Mononuclear cell (primary cell): ENCODE data around the gene JMJD7. TPM values are rescaled to one million over a fixed set of nuclear protein-coding genes. Genes with fewer than 3 reads are reported as not detected.

Experiments
- H3K27me3 ChIP-seq: 2 replicates; pipeline ENCODE4 v1.6.0; 2011; ENCODE audit warnings: low read length, control low read depth; ENCODE audit not compliant: insufficient read depth
- H3K4me1 ChIP-seq: 2 replicates; pipeline ENCODE4 v1.5.1; 2011; ENCODE audit warnings: mild to moderate bottlenecking, low read length, control low read depth; ENCODE audit not compliant: insufficient read depth
- H3K4me3 ChIP-seq: 2 replicates; pipeline ENCODE4 v1.5.1; 2011; ENCODE audit warnings: mild to moderate bottlenecking, low read length, moderate library complexity
- H3K9me3 ChIP-seq: 2 replicates; pipeline ENCODE4 v1.5.1; 2011; ENCODE audit warnings: low read depth, mild to moderate bottlenecking, control low read depth, low read length
- total RNA-seq: library from RNA; depleted of rRNA; stranded (reverse); fragments of >200 nt; gene quantifications from one replicate; pipeline ENCODE4 v1.2.3, GENCODE V29; 2012

Gene JMJD7
- total RNA-seq, 1 donor, result 9.1 TPM

DNA sequence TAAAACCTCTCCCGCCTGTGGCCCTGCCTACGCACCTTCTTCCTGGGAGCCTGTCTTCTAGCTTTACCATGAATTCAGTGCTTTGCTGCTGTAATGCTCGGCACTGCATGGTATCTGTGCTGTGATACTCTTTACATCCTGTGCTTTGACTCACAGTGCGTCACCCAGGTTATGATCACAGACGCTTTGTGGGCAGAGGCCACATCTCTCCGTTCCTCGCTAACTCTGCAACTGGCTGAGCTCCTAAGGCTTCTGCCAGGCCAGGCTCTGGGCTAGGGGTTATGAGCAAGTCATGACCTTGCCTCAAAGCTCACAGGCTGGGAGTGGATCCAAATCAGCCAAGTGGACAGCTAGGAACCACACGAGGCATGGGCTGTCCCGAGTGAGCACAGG is 42.8 kb downstream of the JMJD7 start:
- H3K4me3 ChIP-seq, result no peak overlapping the region
- no peaks in the 10 kb centered on the region for H3K27me3 ChIP-seq
- no peaks in the 10 kb centered on the region for H3K4me1 ChIP-seq
- H3K9me3 ChIP-seq, result no peaks in the 10 kb centered on the region

DNA sequence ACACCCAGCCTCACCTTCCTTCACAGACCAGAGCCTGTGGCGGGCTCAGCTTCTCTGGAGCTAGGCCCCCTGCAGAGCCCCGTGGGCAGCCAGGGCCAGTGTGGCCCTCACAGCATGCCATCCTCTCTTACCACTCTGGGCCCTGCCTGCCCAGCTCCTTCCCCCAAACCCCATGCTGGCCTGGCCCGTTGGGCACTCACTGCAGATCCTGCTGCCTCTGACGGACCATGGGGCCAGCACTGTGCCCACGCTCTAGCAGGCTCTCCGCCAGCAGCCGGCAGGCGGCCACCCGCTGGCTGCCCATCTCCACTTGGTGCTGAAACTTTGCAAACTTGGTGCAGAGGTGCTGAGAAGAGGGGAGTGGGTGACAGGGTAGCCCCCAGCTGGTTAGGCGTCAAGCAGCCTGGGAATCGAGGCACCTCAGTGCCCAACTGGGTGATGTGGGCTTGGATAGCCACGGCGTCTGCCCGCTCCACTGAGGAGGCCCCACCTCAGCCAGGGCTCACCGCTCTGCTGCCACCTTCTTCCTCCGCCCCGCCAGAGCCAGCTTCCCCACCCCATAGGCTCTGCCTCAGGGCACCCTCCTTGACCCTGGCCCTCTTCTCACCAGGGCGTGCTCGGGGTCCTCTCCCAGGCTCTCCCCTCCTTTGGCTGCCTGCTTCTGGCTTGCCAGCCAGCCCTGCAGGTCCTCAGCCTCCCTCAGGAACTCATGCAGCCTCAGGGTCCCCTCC is 43.4 kb downstream of the JMJD7 start:
- no peaks in the 10 kb centered on the region for H3K27me3 ChIP-seq
- no peaks in the 10 kb centered on the region for H3K4me1 ChIP-seq
- H3K4me3 ChIP-seq, result no peak overlapping the region
- H3K9me3 ChIP-seq, result no peaks in the 10 kb centered on the region

DNA sequence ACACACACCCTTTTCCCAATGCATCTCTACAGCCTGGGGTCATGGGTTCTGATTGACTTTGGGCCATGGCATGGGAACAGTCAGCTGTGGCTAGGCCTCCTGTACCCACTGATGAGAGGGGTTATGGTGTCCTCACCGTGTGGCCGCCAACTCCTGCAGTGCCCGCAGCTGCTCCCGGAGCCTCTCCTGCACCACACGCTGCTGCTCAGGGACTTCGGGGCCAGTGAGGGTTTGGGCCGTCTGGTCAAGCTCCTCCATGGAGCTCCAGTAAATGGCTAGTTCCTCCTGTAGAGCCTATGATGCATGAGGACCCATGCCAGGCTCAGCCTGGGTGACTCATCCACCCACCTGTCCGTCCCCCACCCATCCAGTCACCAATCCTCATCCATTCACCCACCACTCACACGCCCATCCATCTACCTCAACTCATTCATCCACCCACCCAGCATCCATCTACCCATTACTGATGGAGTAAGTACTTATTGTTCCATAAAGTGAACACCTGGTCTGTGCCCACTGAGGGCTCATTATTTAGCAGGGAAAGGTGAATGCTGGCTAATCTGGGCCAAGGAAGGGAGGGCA is 44.4 kb downstream of the JMJD7 start:
- Histone ChIP-seq H3K4me1 (no peaks in the 10 kb centered on the region), H3K9me3 (no peaks in the 10 kb centered on the region), H3K27me3 (no peaks in the 10 kb centered on the region), H3K4me3 (no peak overlapping the region)

DNA sequence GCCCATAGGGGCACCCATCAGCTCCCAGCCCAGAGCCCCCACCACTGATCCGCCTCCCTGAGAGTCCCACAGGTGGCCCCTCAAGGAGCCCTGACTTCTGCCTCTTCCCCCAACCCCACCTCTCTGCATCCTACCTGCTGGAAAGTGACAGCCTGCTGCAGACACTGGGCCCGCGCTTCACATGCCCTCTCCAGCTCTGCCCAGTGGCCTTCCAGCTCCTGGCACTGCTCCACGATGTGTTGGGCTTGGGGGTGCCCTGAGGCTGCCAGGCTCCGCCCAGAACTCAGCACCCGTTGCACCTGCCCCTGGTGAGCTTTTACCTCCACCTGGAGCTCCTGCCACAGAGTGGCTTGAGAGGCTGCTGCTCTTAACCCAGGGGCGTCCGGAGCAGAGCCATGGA is 45.8 kb downstream of the JMJD7 start:
- Histone ChIP-seq H3K27me3 (no peaks in the 10 kb centered on the region), H3K4me3 (no peak overlapping the region), H3K9me3 (no peaks in the 10 kb centered on the region), H3K4me1 (no peaks in the 10 kb centered on the region)

DNA sequence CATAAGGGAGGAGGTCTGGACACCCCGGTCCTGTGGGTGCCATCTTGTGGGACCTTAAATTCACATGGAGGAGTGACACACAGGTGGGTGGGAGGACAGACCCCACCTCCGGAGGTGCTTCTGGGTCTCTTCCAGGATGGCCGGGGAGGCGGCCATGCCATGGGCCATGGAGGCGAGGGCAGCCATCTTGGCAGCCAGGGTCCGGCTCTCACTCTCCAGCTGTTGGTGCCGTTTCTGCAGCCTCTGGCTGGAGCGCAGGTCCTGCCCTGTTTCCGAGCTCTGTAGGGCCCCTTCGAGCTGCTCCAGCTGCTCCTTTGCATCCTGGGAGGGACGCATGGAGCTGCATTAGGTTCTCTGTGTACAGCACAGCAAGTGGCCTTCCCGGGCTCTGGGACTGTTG is 46.8 kb downstream of the JMJD7 start:
- Histone ChIP-seq H3K4me3 (no peak overlapping the region), H3K27me3 (no peaks in the 10 kb centered on the region), H3K9me3 (no peaks in the 10 kb centered on the region), H3K4me1 (no peaks in the 10 kb centered on the region)

DNA sequence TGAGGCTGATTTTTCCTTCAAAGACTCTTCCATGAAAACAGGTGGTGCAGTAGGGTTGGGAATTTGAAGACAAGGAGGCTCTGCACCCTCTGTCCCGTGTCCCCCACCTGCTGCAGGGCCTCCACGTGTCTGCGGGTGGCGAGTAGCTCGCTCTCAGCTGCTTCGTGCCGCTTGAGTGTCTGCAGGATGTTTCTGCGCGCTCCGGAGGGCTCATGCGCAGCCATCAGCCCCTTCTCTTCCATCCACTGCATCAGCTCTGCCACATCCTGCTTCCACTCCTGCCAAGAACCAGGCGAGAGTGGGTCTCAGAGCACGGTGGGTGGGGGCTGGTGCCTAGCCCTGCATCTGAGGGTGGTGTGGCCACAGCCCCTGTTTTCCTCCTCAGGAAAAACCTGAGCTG is 48.1 kb downstream of the JMJD7 start:
- no peaks in the 10 kb centered on the region for H3K4me1 ChIP-seq
- no peaks in the 10 kb centered on the region for H3K9me3 ChIP-seq
- no peaks in the 10 kb centered on the region for H3K27me3 ChIP-seq
- H3K4me3 ChIP-seq, result no peak overlapping the region

DNA sequence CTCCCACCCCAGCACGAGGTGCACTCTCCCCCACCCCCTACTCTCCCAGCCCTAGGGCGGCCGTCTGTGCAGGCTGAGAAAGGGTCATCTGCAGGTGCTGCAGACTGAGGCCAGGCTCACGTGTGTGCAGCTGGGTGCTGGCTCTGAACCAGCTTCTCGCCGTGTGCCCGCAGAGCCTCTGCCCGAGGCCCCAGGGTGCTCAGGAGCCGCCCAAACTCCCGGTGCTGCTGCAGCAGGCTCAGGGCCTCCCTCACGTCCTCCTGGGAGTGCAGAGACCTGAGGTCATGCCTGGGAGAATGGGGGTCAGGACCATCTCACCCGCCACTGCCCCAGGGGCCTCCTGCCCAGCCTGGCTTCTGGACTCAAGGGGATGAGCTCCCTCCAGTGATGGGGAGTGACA is 48.8 kb downstream of the JMJD7 start:
- Histone ChIP-seq H3K9me3 (no peaks in the 10 kb centered on the region), H3K4me1 (peaks cover 3% of the 10 kb centered on the region), H3K27me3 (peaks cover 3% of the 10 kb centered on the region), H3K4me3 (no peak overlapping the region)

DNA sequence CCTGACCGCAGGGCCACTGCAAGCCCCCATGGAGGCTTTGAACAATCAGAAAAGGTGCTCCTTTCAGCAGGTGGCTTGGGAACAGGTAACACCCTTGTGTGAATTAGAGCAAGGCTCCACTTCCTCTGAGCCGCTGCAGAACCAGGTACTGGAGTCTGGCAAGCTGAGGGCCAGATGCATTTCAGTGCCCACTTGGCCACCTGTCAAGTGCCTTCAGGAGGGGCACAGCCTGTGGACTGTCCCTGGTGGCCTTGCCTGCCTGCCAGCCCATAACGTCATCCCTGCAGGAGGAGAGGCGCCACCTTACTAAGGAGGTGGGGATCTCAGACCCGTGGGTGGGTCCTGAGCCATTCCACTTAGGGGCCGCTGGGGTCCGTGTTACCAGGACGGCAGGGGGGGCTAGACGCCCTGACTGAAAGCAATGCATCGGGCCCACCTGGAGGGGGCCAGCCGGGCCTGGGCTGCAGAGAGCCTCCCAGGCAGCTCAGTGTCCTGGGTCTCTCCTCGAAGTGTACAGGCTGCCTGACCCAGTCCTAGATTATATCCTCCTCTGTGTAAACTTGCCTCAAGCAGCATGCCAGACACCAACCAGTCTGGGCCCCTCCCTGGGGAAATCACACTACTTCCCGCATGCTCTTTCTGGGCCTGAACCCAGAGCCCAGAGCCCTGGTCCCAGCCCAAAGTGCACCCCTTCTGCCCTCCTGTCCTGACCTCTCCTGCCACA is 49.9 kb downstream of the JMJD7 start:
- H3K27me3 ChIP-seq, result peaks cover 3% of the 10 kb centered on the region
- H3K4me3 ChIP-seq, result no peak overlapping the region
- H3K4me1 ChIP-seq, result peaks cover 5% of the 10 kb centered on the region
- no peaks in the 10 kb centered on the region for H3K9me3 ChIP-seq

DNA sequence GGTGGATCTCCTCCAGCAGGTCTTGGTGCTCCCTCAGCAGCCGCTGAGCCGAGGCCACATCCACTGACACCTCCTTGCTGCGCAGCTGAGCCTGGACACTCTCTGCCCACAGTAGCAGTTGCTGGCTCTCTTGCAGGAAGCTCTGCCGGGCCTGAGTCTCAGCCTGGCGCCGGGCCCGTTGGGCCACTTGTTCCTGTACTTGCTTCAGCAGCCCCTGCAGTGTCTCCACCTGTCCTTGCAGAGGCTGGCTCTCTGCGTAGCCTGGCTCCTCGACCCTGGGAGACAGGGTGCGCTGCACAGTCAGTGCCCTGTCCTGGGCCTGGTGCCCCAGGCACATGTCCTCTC is 50.4 kb downstream of the JMJD7 start:
- no peak overlapping the region for H3K4me3 ChIP-seq
- H3K9me3 ChIP-seq, result no peaks in the 10 kb centered on the region
- peaks cover 5% of the 10 kb centered on the region for H3K4me1 ChIP-seq
- peaks cover 3% of the 10 kb centered on the region for H3K27me3 ChIP-seq

DNA sequence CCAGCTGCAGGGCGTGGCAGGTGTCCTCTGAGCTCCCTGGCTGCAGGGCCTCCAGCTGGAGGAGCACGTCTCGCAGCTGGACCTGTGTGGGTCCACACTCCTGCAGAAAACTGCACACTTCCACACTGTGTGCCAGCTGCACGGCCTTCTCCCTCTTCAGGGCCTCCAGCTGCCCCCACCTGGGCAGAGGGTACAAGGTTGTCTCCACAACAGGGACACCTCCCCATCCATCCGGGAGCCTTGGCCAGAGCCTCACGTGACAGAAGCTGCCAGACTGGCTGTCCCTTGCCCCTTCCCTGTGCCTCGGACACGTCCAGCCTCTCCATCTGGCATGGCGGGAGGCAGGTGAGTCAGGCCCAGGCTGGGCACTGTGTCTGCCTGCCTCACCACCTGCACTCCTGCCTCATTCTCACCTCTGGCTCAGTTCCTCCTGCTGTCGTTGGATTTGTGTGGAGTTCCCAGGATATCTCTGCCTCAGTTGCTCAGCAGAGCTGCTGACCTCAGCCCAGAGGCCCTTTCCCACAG is 51.5 kb downstream of the JMJD7 start:
- H3K4me3 ChIP-seq, result no peak overlapping the region
- peaks cover 5% of the 10 kb centered on the region for H3K4me1 ChIP-seq
- H3K27me3 ChIP-seq, result peaks cover 3% of the 10 kb centered on the region
- H3K9me3 ChIP-seq, result no peaks in the 10 kb centered on the region

DNA sequence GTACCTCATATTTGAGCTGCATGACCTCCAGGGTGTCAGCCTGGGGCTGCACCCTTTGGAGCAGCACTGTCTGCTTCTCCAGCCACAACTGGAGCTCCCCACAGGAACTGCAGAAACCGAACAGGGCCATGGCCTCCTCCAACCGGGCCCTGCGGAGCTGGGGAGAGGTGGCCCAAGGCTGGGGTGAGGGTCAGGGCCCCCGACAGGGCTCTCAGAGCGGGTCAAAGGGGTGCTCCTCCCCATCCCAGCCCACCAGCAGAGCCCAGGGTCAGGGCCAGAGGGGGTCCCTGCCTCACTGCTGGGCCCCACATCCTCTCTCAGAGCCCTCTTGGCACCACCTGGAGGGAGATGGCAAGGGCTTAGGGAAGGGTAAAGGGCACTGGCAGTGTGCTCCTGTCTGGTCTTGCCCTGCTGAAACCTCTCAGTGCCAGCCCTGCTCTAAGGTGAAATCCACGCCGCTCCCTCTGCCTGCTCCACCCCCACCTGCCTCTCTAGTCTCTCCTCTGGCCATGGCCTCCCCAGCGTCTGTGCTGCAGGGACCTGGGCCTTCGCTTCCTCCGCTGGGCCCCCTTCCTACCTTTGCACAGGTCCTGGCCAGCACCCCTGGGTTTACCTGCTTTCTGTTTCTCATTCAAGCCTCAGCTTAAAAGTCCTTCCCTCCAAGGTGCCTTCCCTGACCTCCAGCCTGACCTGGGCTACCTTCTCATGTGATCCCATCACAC is 52.4 kb downstream of the JMJD7 start:
- Histone ChIP-seq H3K9me3 (no peaks in the 10 kb centered on the region), H3K4me1 (peaks cover 5% of the 10 kb centered on the region), H3K4me3 (no peak overlapping the region), H3K27me3 (peaks cover 3% of the 10 kb centered on the region)

DNA sequence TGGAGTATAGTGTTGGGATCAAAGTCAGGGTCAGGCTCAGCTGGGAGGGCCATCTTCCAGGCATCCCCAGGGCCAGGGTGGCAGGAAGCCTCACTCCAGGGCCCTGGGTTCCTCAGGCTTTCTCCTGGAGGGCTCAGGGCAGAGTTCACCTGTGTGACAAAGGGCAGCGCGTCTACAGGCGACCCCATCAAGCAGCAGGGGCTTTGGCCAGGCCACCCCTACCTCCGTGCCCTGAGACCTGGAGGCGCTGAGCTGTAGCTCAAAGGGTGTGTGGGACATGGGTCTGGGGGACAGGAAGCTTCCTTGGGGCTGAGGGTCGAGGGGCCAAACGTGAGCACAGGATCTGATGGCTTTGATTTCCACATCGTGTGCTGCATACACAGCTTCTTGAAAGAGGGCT is 53.2 kb downstream of the JMJD7 start:
- Histone ChIP-seq H3K4me3 (no peak overlapping the region), H3K27me3 (peaks cover 3% of the 10 kb centered on the region), H3K4me1 (peaks cover 5% of the 10 kb centered on the region), H3K9me3 (no peaks in the 10 kb centered on the region)

DNA sequence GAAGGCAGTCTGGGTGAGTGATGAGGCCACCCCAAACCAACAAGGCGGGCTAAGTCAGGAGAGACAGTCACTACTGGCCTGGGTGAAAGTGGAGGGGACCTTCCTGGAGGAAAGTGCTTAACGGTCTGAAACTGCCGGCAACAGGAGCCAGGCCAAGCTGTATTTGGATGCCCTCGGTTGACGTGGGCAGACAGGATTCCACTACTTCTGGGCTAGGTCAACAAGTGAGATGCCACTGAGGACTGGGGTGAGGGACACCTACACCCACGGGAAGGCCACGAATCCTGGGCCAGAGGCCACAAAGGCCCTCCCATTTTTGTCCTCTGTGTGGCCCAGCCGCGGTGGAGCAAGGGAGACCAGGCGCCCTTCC is 53.6 kb downstream of the JMJD7 start:
- peaks cover 5% of the 10 kb centered on the region for H3K4me1 ChIP-seq
- no peaks in the 10 kb centered on the region for H3K9me3 ChIP-seq
- H3K4me3 ChIP-seq, result no peak overlapping the region
- peaks cover 3% of the 10 kb centered on the region for H3K27me3 ChIP-seq

DNA sequence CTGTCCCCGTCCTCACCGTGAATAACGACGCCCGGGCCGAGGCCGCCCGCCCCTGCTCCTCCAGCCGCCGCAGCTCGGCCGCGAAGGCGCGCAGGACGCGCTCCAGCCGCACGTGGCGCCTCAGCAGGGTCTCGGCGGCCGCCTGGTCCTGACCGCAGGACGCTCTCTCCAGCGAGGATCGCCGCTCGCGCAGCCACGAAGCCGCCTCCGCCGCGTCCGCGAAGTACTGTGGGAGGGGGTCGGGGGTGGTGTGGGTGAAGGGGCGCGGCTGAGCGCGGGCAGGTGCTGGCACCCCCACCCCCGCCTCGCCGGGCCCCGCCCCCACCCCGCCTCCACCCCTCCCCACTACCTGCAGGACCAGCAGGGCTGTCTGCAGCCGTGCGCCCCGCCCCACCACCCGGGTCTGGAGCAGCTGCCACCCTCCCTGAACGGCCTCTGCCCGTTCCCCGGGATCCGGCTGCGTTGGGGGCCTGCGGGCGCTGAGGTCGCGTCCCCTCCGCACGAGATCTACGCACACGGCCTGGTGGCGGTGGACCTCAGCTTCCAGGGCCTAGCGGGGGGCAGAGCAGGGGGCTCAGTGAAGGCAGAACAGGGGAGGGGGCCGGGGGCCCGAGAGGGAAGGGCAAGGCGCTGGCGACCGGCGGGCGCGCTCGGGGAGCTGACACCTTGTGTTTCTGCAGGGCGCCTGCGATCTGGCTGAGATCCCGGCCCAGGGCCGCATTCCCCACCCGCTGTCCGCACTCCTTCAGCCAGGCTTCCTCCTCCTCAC is 54.2 kb downstream of the JMJD7 start:
- H3K27me3 ChIP-seq, result peaks cover 3% of the 10 kb centered on the region
- H3K9me3 ChIP-seq, result no peaks in the 10 kb centered on the region
- peaks cover 5% of the 10 kb centered on the region for H3K4me1 ChIP-seq
- H3K4me3 ChIP-seq, result no peak overlapping the region
